Measurements from ENCODE around the gene TAF11L14.
"Not testable (repeated sequence)": the region's sequence is repeated elsewhere in the genome, so short reads cannot be mapped to it uniquely, and the experiment has no call there.

The TAF11L14 gene

DNA sequence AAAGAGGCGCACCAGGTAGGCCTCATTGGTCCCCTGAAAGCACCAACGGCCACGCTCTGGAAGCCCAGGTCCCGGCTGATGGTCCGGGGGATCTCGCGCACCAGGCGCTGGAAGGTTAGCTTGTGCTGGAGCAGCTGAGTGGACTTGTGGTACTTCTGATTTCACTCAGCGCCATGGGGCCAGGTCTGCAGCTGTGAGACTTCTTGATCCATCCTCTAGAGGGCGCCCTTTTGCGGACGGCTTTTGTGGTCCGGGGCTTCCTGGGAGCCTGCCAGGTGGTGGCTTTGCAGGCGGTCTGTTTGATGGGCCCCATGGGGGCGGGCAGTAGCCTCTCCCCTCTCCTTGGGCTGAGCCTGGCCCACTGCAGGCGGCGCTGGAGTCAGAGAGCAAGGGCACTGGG lies 13.6 kb upstream of the TAF11L14 start:
- H3K27ac ChIP-seq (ENCODE audit: low read depth, low read length) = no peak overlapping the region
- no peaks in the 10 kb centered on the region for H3K79me2 ChIP-seq (ENCODE audit: control insufficient read depth, insufficient read depth, low read length, unreplicated experiment)
- no peaks in the 10 kb centered on the region for H3K27me3 ChIP-seq (ENCODE audit: insufficient read depth, low read length)
- no peak overlapping the region for H2AFZ ChIP-seq (ENCODE audit: low read length, unreplicated experiment)
- no peaks in the 10 kb centered on the region for H3K36me3 ChIP-seq (ENCODE audit: insufficient read depth, low read length)
- H3K4me1 ChIP-seq (ENCODE audit: control insufficient read depth, insufficient read depth, low read length, unreplicated experiment) = no peaks in the 10 kb centered on the region
- no peak overlapping the region for H3K4me3 ChIP-seq (ENCODE audit: low read depth, low read length)

DNA sequence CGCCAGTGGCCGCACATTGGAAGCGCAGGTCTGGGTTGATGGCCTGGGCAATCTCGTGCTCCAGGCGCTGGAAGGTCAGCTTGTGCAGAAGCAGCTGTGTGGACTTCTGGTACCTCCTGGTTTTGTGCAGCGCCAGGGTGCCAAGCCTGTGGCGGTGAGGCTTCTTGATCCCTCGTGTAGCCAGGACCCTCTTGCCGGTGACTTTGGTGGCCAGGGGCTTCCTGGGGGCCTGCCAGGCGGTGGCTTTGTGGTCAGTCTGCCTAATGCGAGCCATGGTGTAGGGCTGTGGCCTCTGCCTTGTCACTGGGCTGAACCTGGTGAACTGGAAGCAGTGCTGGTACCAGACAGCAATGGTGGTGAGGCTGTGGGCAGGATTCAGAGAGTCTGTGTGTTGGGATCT lies 8.6 kb upstream of the TAF11L14 start:
- no peak overlapping the region for H2AFZ ChIP-seq (ENCODE audit: low read length, unreplicated experiment)
- H3K36me3 ChIP-seq (ENCODE audit: insufficient read depth, low read length) = no peaks in the 10 kb centered on the region
- no peak overlapping the region for H3K4me3 ChIP-seq (ENCODE audit: low read depth, low read length)
- H3K27ac ChIP-seq (ENCODE audit: low read depth, low read length) = no peak overlapping the region
- H3K79me2 ChIP-seq (ENCODE audit: control insufficient read depth, insufficient read depth, low read length, unreplicated experiment) = no peaks in the 10 kb centered on the region
- no peaks in the 10 kb centered on the region for H3K4me1 ChIP-seq (ENCODE audit: control insufficient read depth, insufficient read depth, low read length, unreplicated experiment)
- no peaks in the 10 kb centered on the region for H3K27me3 ChIP-seq (ENCODE audit: insufficient read depth, low read length)

DNA sequence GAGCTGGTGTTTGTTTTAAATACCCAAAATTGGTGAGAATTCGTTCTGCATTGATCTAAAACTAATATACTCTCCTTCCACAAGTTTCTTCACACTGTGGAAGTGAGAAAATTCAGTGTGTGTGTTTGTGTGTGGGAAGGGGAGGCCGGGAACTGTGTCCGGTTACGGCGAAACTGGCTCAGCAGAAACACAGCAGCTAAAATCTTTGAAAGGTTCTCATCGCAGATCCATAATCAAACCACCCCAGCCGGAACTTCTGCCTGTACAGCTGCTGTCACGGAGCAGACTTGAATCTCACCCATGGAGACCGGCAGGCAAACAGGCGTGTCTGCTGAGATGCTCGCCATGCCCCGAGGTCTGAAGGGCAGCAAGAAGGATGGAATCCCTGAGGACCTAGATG lies 2.5 kb upstream of the TAF11L14 start, which contains the start of gene TAF11L13:
Gene TAF11L13, plus strand, starts transcription at position 301 of the 400 bp plus-strand sequence.
- H2AFZ ChIP-seq (ENCODE audit: low read length, unreplicated experiment); H3K79me2 ChIP-seq (ENCODE audit: control insufficient read depth, insufficient read depth, low read length, unreplicated experiment); H3K4me1 ChIP-seq (ENCODE audit: control insufficient read depth, insufficient read depth, low read length, unreplicated experiment); H3K27ac ChIP-seq (ENCODE audit: low read depth, low read length); H3K36me3 ChIP-seq (ENCODE audit: insufficient read depth, low read length); H3K27me3 ChIP-seq (ENCODE audit: insufficient read depth, low read length); H3K4me3 ChIP-seq (ENCODE audit: low read depth, low read length): not testable (repeated sequence)

DNA sequence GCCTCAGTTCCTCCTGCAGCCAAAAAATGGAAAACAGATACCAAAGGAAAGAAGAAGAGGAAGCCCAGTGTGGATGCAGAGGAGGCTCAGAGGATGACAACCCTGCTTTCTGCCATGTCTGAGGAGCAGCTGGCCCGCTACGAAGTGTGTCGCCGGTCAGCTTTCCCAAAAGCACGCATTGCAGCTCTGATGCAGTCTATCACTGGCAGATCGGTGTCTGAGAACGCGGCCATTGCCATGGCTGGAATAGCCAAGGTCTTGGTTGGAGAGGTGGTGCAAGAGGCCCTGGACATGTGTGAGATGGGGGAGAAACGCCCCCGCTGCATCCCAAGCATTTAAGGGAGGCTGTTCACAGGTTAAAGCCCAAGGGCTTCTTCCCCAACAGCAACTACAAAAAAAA lies 15.0 kb downstream of the TAF11L14 start:
- not testable (repeated sequence) for H3K4me1 ChIP-seq (ENCODE audit: control insufficient read depth, insufficient read depth, low read length, unreplicated experiment); H3K36me3 ChIP-seq (ENCODE audit: insufficient read depth, low read length); H2AFZ ChIP-seq (ENCODE audit: low read length, unreplicated experiment); H3K27ac ChIP-seq (ENCODE audit: low read depth, low read length); H3K79me2 ChIP-seq (ENCODE audit: control insufficient read depth, insufficient read depth, low read length, unreplicated experiment); H3K27me3 ChIP-seq (ENCODE audit: insufficient read depth, low read length); H3K4me3 ChIP-seq (ENCODE audit: low read depth, low read length)

DNA sequence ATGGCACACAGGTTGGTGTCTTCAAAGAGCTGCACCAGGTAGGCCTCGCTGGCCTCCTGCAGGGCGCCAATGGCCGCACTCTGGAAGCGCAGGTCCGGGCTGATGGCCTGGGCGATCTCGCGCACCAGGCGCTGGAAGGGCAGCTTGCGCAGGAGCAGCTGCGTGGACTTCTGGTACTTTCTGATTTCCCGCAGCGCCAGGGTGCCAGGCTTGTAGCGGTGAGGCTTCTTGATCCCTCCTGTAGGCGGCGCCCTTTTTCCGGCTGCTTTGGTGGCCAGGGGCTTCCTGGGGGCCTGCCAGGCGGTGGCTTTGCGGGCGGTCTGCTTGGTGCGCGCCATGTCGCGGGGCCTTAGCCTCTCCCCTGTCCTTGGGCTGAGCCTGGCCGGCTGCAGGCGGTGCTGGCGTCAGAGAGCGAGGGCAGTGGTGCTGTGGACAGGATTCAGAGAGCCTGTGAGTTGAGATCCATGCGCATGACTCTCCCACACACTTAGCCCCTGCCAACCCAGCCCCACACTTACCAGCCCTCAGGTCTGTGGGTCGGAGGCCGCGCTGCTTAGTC lies 21.0 kb downstream of the TAF11L14 start:
- H3K27ac ChIP-seq (ENCODE audit: low read depth, low read length); H3K36me3 ChIP-seq (ENCODE audit: insufficient read depth, low read length); H3K4me3 ChIP-seq (ENCODE audit: low read depth, low read length): not testable (repeated sequence)

DNA sequence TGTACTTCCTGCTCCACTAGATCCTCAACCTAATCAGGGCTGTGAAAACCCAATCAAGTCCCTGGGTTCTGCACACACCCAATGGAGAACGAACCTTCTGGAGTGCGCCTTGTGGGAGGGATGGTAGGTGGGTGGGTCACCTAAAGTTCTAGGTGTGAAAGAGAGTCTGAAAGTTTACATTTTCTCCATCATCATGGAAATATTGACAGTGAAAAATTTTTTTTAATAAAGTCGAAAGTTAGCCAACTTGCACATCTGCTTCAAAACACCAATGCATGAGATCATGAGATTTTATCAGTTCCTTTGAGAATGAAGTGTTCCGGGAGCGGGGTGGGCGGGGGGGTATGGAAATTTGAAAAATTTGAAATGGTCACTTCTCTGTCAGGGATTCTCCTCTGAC lies 21.7 kb downstream of the TAF11L14 start:
- Histone ChIP-seq H3K79me2 (ENCODE audit: control insufficient read depth, insufficient read depth, low read length, unreplicated experiment) (no peaks in the 10 kb centered on the region), H2AFZ (ENCODE audit: low read length, unreplicated experiment) (no peak overlapping the region), H3K36me3 (ENCODE audit: insufficient read depth, low read length) (no peaks in the 10 kb centered on the region)

More for the DNA sequence above, 21.0 kb downstream of the TAF11L14 start:
- H3K79me2 ChIP-seq (ENCODE audit: control insufficient read depth, insufficient read depth, low read length, unreplicated experiment); H3K4me1 ChIP-seq (ENCODE audit: control insufficient read depth, insufficient read depth, low read length, unreplicated experiment); H3K27me3 ChIP-seq (ENCODE audit: insufficient read depth, low read length); H2AFZ ChIP-seq (ENCODE audit: low read length, unreplicated experiment): not testable (repeated sequence)

DNA sequence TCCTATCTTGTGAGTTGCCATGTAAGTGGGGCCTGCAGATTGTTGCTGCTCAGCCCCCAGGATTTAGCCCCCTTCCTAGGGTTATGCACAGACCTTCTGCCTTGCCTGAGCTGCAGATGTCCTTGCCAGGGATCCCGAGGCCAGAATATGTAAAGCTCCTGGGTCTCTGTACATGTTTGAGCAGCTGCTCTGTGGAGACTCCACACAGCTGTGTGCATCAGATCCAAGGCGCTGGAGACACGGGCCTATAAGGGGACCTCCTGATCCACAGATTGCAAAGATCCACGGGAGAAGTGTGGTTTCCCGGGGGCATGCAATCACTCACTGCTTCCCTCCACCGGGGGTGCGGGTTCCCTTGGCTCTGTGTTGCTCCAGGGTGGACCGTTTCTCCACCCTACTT lies 28.9 kb downstream of the TAF11L14 start:
- H3K36me3 ChIP-seq (ENCODE audit: insufficient read depth, low read length) = no peaks in the 10 kb centered on the region
- H3K4me3 ChIP-seq (ENCODE audit: low read depth, low read length) = no peak overlapping the region
- no peaks in the 10 kb centered on the region for H3K27me3 ChIP-seq (ENCODE audit: insufficient read depth, low read length)
- no peak overlapping the region for H3K27ac ChIP-seq (ENCODE audit: low read depth, low read length)
- H3K4me1 ChIP-seq (ENCODE audit: control insufficient read depth, insufficient read depth, low read length, unreplicated experiment) = no peaks in the 10 kb centered on the region
- H3K79me2 ChIP-seq (ENCODE audit: control insufficient read depth, insufficient read depth, low read length, unreplicated experiment) = no peaks in the 10 kb centered on the region
- no peak overlapping the region for H2AFZ ChIP-seq (ENCODE audit: low read length, unreplicated experiment)

More for the DNA sequence above, 21.7 kb downstream of the TAF11L14 start:
- H3K27ac ChIP-seq (ENCODE audit: low read depth, low read length) = no peak overlapping the region
- no peak overlapping the region for H3K4me3 ChIP-seq (ENCODE audit: low read depth, low read length)
- no peaks in the 10 kb centered on the region for H3K27me3 ChIP-seq (ENCODE audit: insufficient read depth, low read length)
- no peaks in the 10 kb centered on the region for H3K4me1 ChIP-seq (ENCODE audit: control insufficient read depth, insufficient read depth, low read length, unreplicated experiment)

DNA sequence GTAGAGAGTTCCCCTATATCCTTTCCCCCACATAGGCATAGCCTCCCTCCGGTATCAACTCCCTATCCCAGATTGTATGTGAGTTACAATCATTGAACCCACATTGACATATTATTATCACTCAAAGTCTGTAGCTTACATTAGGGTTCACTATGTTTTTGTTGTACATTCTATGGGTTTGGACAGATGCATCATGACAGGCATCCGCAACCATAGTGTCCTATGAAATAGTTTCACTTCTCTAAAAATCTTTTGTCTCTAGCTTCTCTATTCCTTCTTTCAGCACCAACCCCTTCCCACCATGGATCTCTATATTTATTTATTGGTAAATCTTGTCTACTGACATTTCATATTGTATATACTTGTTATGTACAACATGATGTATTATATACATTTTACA lies 31.6 kb downstream of the TAF11L14 start:
- no peaks in the 10 kb centered on the region for H3K27me3 ChIP-seq (ENCODE audit: insufficient read depth, low read length)
- no peak overlapping the region for H3K27ac ChIP-seq (ENCODE audit: low read depth, low read length)
- H3K4me1 ChIP-seq (ENCODE audit: control insufficient read depth, insufficient read depth, low read length, unreplicated experiment) = no peaks in the 10 kb centered on the region
- no peaks in the 10 kb centered on the region for H3K79me2 ChIP-seq (ENCODE audit: control insufficient read depth, insufficient read depth, low read length, unreplicated experiment)
- no peaks in the 10 kb centered on the region for H3K36me3 ChIP-seq (ENCODE audit: insufficient read depth, low read length)
- no peak overlapping the region for H2AFZ ChIP-seq (ENCODE audit: low read length, unreplicated experiment)
- H3K4me3 ChIP-seq (ENCODE audit: low read depth, low read length) = no peak overlapping the region

DNA sequence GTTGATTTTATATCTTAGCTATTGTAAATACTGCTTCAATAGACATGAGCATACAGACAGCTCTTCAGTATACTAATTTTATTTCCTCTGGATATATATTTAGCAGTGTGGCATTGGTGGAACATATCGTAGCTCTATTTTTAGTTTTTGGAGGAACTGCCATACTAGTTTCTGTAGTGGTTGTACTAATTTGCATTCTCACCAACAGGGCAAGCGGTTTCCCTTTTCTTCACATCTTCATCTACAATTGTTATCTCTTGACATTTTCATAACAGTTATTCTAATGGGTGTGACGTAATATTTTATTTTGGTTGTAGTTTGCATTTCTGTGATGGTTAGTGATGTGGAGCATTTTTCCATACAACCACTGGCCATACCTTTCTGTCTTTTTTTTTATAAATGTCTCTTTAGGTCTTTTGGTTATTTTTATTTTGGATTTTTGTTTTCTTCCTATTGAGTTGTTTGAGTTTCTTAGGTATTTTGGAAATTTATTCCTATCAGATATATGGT lies 32.5 kb downstream of the TAF11L14 start:
- no peaks in the 10 kb centered on the region for H3K79me2 ChIP-seq (ENCODE audit: control insufficient read depth, insufficient read depth, low read length, unreplicated experiment)
- no peak overlapping the region for H2AFZ ChIP-seq (ENCODE audit: low read length, unreplicated experiment)
- H3K4me1 ChIP-seq (ENCODE audit: control insufficient read depth, insufficient read depth, low read length, unreplicated experiment) = no peaks in the 10 kb centered on the region
- H3K4me3 ChIP-seq (ENCODE audit: low read depth, low read length) = no peak overlapping the region
- H3K27ac ChIP-seq (ENCODE audit: low read depth, low read length) = no peak overlapping the region
- H3K27me3 ChIP-seq (ENCODE audit: insufficient read depth, low read length) = no peaks in the 10 kb centered on the region
- H3K36me3 ChIP-seq (ENCODE audit: insufficient read depth, low read length) = no peaks in the 10 kb centered on the region

DNA sequence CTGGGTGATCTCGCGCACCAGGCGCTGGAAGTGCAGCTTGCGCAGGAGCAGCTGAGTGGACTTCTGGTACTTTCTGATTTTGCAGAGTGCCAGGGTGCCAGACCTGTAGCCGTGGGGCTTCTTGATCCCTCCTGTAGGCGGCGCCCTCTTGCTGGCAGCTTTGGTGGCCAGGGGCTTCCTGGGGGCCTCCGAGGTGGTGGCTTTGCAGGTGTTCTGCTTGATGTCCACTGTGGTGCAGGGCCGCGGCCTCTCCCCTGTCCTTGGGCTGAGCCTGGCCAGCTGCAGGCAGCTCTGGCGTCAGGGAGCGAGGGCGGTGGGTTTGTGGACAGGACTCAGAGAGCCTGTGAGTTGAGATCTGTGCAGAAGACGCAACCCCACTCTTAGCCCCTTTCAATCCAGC lies 36.1 kb downstream of the TAF11L14 start:
- H3K4me3 ChIP-seq (ENCODE audit: low read depth, low read length) = no peak overlapping the region
- H3K36me3 ChIP-seq (ENCODE audit: insufficient read depth, low read length) = no peaks in the 10 kb centered on the region

DNA sequence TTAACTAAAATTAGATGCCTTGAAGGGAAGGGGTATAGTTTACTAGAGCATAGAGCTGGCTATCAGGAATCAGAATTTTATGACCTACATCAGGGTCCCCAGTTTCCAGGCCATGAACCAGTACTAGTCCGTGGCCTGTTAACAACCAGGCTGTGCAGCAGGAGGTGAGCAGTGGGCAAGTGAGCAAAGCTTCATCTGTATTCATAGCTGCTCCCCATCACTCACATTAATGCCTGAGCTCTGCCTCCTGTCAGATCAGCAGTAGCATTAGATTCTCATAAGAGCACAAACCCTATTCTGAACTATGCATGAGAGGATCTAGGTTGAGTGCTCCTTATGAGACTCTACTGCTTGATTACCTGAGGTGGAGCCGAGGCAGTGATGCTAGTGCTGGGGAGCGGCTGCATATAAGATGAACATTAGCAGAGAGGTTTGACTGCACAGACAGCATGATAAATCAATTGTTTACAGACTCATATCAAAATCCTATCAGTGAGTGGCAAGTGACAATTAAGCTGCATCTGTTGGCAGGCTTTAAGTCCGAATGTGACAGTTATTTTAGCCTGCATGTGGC lies 44.6 kb downstream of the TAF11L14 start:
- H3K4me3 ChIP-seq (ENCODE audit: low read depth, low read length) = no peak overlapping the region
- H3K4me1 ChIP-seq (ENCODE audit: control insufficient read depth, insufficient read depth, low read length, unreplicated experiment) = no peaks in the 10 kb centered on the region
- H3K36me3 ChIP-seq (ENCODE audit: insufficient read depth, low read length) = no peaks in the 10 kb centered on the region
- H3K79me2 ChIP-seq (ENCODE audit: control insufficient read depth, insufficient read depth, low read length, unreplicated experiment) = no peaks in the 10 kb centered on the region
- no peaks in the 10 kb centered on the region for H3K27me3 ChIP-seq (ENCODE audit: insufficient read depth, low read length)
- no peak overlapping the region for H2AFZ ChIP-seq (ENCODE audit: low read length, unreplicated experiment)
- H3K27ac ChIP-seq (ENCODE audit: low read depth, low read length) = no peak overlapping the region

More for the DNA sequence above, 36.1 kb downstream of the TAF11L14 start:
- H2AFZ ChIP-seq (ENCODE audit: low read length, unreplicated experiment) = no peak overlapping the region
- no peaks in the 10 kb centered on the region for H3K27me3 ChIP-seq (ENCODE audit: insufficient read depth, low read length)
- H3K27ac ChIP-seq (ENCODE audit: low read depth, low read length) = no peak overlapping the region
- no peaks in the 10 kb centered on the region for H3K79me2 ChIP-seq (ENCODE audit: control insufficient read depth, insufficient read depth, low read length, unreplicated experiment)
- no peaks in the 10 kb centered on the region for H3K4me1 ChIP-seq (ENCODE audit: control insufficient read depth, insufficient read depth, low read length, unreplicated experiment)

Data from ACC112 (cell line).